ENCODE data around the gene PRKCH. TPM values are rescaled to one million over a fixed set of nuclear protein-coding genes. Genes with fewer than 3 reads are reported as not detected.

Gene PRKCH
- total RNA-seq, 2 donors from 2014 or later = 27.6 to 33.9 TPM

GRCh38 chr14:61438497-61438859 is 117.1 kb downstream of the PRKCH start:
- Histone ChIP-seq H3K9me3 (no peaks in the 10 kb centered on the region), H3K36me3 (no peaks in the 10 kb centered on the region), H3K4me3 (peak overlapping the region in 1 of 2 donors; percentile 15), H3K27me3 (replicated peaks; ENCODE audit: insufficient read depth) (no peaks in the 10 kb centered on the region), H3K27ac (peak overlapping the region; percentile 16 to 65), H3K4me1 (replicated peaks) (peaks cover 7% of the 10 kb centered on the region)
- peak; percentile 51 for DNase-seq (ENCODE audit: low spot score)
- intact Hi-C loops (cut with DNase I) = no loop called here
- WGBS = 19% methylated on average over 2 of the region's 2 CpGs
- TF ChIP-seq POLR2AphosphoS5 (IDR thresholded peaks at IDR 0.05) (no peak), POLR2A (IDR thresholded peaks at IDR 0.05) (no peak)
- TF ChIP-seq, protein P1, sequence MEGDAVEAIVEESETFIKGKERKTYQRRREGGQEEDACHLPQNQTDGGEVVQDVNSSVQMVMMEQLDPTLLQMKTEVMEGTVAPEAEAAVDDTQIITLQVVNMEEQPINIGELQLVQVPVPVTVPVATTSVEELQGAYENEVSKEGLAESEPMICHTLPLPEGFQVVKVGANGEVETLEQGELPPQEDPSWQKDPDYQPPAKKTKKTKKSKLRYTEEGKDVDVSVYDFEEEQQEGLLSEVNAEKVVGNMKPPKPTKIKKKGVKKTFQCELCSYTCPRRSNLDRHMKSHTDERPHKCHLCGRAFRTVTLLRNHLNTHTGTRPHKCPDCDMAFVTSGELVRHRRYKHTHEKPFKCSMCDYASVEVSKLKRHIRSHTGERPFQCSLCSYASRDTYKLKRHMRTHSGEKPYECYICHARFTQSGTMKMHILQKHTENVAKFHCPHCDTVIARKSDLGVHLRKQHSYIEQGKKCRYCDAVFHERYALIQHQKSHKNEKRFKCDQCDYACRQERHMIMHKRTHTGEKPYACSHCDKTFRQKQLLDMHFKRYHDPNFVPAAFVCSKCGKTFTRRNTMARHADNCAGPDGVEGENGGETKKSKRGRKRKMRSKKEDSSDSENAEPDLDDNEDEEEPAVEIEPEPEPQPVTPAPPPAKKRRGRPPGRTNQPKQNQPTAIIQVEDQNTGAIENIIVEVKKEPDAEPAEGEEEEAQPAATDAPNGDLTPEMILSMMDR (IDR thresholded peaks at IDR 0.05) = no peak

DNA sequence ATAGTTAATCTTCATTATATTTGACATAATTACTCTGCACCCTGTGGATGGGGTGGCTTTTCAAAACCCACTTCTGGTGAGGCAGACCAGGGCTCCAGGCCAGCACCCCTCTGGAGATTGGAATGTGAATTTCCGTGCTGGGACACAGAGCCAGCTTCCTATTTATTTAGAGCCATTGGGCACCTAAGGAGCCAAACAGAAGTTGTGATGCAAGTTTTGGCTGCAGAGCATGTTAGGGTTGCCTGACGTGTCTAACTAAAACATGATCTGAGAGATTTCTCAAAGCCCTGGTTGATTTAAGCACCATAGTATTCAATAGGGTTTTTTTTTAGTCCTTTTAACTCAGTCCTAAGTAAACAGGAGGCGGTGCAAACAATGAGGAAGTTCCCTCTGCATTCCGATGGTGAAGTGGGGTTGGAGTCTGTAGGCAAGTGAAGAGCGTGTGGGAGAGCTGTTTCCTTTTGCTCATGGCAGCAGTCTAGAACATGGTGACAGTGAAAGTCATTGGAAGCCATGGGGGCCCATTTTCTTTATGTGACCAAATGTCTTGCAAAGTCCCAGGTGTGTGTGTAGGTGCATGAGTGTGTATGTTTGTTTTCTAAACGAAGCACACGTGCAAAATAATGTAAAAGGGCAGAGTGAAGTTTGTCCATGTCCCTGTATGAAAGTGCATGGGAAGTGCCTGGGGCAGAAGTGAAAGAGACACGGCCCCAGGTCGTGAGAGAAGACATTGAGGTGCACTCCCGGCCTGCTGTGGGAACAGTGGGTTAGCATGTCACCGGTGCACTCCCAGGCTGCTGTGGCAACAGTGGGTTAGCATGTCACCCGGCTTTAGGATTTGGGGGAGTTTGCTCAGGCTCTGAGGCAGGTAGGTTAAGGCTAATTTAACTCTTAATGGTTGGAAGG is 117.7 kb downstream of the PRKCH start:
- WGBS = 19% methylated on average over 12 of the region's 12 CpGs
- Histone ChIP-seq H3K9me3 (no peaks in the 10 kb centered on the region), H3K27me3 (replicated peaks; ENCODE audit: insufficient read depth) (no peaks in the 10 kb centered on the region), H3K27ac (peak overlapping the region; percentile 16 to 65), H3K4me3 (peak overlapping the region in 1 of 2 donors; percentile 15), H3K36me3 (no peaks in the 10 kb centered on the region), H3K4me1 (replicated peaks) (peaks cover 7% of the 10 kb centered on the region)
- TF ChIP-seq POLR2A (IDR thresholded peaks at IDR 0.05) = no peak
- TF ChIP-seq, protein P1 (IDR thresholded peaks at IDR 0.05) = peak in 1 of 4 experiments; percentile 32
- peak; percentile 86 for TF ChIP-seq POLR2AphosphoS5 (IDR thresholded peaks at IDR 0.05)
- DNase-seq (ENCODE audit: low spot score) = peak; percentile 90
- intact Hi-C loops (cut with DNase I) = no loop called here

DNA sequence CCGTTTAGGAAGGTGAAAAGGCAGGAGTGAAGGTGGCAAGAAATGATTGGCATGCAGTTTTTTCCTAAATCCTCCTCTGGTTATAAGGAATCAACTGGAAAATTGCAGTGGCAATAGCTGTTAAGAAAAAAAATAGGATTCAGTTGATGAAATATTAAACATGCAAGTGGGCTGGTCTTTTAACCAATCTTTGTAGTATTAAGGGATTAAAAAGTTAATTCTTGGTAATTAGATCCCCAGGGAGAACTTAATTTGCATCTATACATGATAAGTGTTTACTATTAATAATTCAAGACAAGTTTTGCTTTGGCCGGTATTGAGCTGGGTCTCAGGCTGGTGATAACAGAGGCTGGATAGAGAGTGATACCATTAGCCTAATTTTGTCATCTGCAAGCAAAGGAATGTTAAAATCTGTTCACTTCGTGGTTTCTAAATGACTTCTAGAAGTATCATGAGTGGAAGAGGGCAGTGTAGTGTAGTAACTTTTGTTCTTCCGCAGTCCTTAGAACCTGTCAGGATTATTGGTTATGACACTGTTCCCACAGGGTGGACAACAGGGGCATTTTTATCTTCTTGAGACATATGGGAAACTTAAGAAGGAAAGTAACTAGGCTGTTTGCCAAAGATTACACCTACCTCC is 118.5 kb downstream of the PRKCH start:
- Histone ChIP-seq H3K27ac (peak overlapping the region; percentile 10 to 65), H3K4me3 (no peak overlapping the region)
- WGBS = 76% methylated on average over 4 of the region's 4 CpGs

DNA sequence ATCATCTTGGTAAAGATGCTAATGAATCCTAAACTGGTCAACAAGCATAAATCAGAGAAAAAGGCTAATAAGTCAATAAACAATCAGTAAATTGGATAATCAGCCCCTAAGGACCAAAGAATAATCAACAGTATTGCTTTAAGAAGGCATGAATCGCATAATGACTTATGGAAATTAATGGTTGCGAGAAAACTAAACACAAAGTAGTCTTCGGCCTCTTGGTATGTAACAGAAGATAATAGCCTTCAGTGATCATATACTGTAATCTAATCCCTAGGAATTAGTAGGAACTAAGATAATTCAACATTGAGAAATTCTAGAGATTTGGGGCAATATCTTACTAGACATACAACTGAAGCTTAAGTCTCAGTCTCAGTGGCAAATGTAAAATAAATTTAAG is 122.1 kb downstream of the PRKCH start:
- H3K27me3 ChIP-seq (replicated peaks; ENCODE audit: insufficient read depth) = no peaks in the 10 kb centered on the region
- H3K4me1 ChIP-seq (replicated peaks) = peaks cover 7% of the 10 kb centered on the region
- intact Hi-C loops (cut with DNase I) = no loop called here
- H3K4me3 ChIP-seq = no peak overlapping the region
- TF ChIP-seq POLR2AphosphoS5 (IDR thresholded peaks at IDR 0.05) = no peak
- TF ChIP-seq POLR2A (IDR thresholded peaks at IDR 0.05) = no peak
- TF ChIP-seq, protein P1 (IDR thresholded peaks at IDR 0.05) = no peak
- no peaks in the 10 kb centered on the region for H3K9me3 ChIP-seq
- no peak for DNase-seq (ENCODE audit: low spot score)
- no peaks in the 10 kb centered on the region for H3K36me3 ChIP-seq
- 97% methylated on average over 3 of the region's 3 CpGs for WGBS
- H3K27ac ChIP-seq = no peak overlapping the region

More for the DNA sequence above, 118.5 kb downstream of the PRKCH start:
- TF ChIP-seq, protein P1 (IDR thresholded peaks at IDR 0.05) = no peak
- TF ChIP-seq POLR2AphosphoS5 (IDR thresholded peaks at IDR 0.05) (no peak), POLR2A (IDR thresholded peaks at IDR 0.05) (no peak)
- Histone ChIP-seq H3K36me3 (no peaks in the 10 kb centered on the region), H3K4me1 (replicated peaks) (peaks cover 7% of the 10 kb centered on the region), H3K9me3 (no peaks in the 10 kb centered on the region), H3K27me3 (replicated peaks; ENCODE audit: insufficient read depth) (no peaks in the 10 kb centered on the region)
- no peak for DNase-seq (ENCODE audit: low spot score)
- intact Hi-C loops (cut with DNase I) = no loop called here
